ENCODE data around the gene DNAJC18.

The DNAJC18 gene

GRCh38 chr5:139417214-139417613, 22.1 kb downstream of the DNAJC18 start:
- no peak for DNase-seq (ENCODE audit: extremely low read depth, low read depth)
- TF ChIP-seq CTCF (IDR thresholded peaks at IDR 0.05; ENCODE audit: low read depth, low read length) = no peak

- TF ChIP-seq CTCF (IDR thresholded peaks at IDR 0.05; ENCODE audit: low read depth, low read length) = no peak
- DNase-seq (ENCODE audit: extremely low read depth, low read depth) = no peak
Measured at GRCh38 chr5:139416651-139417050, 22.7 kb downstream of the DNAJC18 start.

- no peak for DNase-seq (ENCODE audit: extremely low read depth, low read depth)
- TF ChIP-seq CTCF (IDR thresholded peaks at IDR 0.05; ENCODE audit: low read depth, low read length) = no peak
Measured at GRCh38 chr5:139415869-139416268, 23.5 kb downstream of the DNAJC18 start.

GRCh38 chr5:139415221-139415861, 24.0 kb downstream of the DNAJC18 start:
- DNase-seq (ENCODE audit: extremely low read depth, low read depth) = no peak
- TF ChIP-seq CTCF (IDR thresholded peaks at IDR 0.05; ENCODE audit: low read depth, low read length) = no peak

GRCh38 chr5:139414581-139415130, 24.7 kb downstream of the DNAJC18 start:
- no peak for DNase-seq (ENCODE audit: extremely low read depth, low read depth)
- no peak for TF ChIP-seq CTCF (IDR thresholded peaks at IDR 0.05; ENCODE audit: low read depth, low read length)

GRCh38 chr5:139413963-139414362, 25.4 kb downstream of the DNAJC18 start:
- DNase-seq (ENCODE audit: extremely low read depth, low read depth) = no peak
- no peak for TF ChIP-seq CTCF (IDR thresholded peaks at IDR 0.05; ENCODE audit: low read depth, low read length)

- TF ChIP-seq CTCF (IDR thresholded peaks at IDR 0.05; ENCODE audit: low read depth, low read length) = no peak
- DNase-seq (ENCODE audit: extremely low read depth, low read depth) = no peak
Measured at GRCh38 chr5:139413153-139413552, 26.2 kb downstream of the DNAJC18 start.
